ENCODE measurements around the gene TWSG1.

TWSG1 gene

DNA sequence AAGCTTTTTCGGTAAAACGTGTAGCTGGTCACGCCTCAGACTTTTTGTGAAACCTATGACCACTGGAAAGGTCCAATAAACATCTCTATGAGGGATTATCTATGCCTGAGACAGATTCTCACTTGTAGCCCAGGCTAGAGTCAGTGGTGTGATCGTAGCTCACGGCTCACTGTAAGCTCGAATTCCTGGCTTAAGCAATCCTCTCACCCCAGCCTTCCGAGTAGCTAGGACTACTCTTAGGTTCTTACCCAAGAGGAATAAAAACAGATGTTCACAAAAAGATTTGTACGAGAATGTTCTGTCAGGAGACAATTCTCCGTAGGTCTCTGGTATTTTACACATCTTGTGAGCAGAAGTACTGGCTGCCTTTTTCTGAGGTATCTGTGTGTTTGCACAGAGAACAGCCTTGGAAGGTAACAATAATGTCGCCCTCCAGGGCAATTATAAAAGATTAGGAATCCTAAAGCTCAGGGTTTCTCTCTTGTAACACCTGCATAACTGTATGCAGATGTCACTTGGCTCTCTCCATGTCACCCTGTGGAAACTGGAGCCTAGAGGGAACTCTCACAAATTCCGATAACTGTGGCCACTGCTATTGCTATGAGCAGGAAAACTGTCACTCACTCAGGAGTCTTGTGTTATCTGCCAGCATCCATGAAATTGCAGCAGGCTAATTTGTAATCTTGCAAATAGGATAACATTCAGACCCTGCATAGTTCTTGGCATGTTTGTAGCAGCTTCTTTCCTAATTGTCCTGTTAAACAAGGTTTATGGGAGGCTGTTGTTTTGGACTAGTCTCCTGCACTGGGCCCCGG lies 115.2 kb downstream of the TWSG1 start:
- TF ChIP-seq, protein P1, sequence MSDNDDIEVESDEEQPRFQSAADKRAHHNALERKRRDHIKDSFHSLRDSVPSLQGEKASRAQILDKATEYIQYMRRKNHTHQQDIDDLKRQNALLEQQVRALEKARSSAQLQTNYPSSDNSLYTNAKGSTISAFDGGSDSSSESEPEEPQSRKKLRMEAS (IDR thresholded peaks at IDR 0.05): no peak
- TF ChIP-seq TEAD4 (IDR thresholded peaks at IDR 0.05) (no peak), TAF1 (IDR thresholded peaks at IDR 0.05; ENCODE audit: low read depth) (no peak), ZBTB7A (IDR thresholded peaks at IDR 0.05; ENCODE audit: low read depth) (no peak), TCF12 (IDR thresholded peaks at IDR 0.05; ENCODE audit: low read depth) (no peak), CEBPB (IDR thresholded peaks at IDR 0.05) (no peak), EP300 (IDR thresholded peaks at IDR 0.05; ENCODE audit: borderline replicate concordance) (no peak), NFIC (IDR thresholded peaks at IDR 0.05) (no peak)
- TF ChIP-seq, protein P2, sequence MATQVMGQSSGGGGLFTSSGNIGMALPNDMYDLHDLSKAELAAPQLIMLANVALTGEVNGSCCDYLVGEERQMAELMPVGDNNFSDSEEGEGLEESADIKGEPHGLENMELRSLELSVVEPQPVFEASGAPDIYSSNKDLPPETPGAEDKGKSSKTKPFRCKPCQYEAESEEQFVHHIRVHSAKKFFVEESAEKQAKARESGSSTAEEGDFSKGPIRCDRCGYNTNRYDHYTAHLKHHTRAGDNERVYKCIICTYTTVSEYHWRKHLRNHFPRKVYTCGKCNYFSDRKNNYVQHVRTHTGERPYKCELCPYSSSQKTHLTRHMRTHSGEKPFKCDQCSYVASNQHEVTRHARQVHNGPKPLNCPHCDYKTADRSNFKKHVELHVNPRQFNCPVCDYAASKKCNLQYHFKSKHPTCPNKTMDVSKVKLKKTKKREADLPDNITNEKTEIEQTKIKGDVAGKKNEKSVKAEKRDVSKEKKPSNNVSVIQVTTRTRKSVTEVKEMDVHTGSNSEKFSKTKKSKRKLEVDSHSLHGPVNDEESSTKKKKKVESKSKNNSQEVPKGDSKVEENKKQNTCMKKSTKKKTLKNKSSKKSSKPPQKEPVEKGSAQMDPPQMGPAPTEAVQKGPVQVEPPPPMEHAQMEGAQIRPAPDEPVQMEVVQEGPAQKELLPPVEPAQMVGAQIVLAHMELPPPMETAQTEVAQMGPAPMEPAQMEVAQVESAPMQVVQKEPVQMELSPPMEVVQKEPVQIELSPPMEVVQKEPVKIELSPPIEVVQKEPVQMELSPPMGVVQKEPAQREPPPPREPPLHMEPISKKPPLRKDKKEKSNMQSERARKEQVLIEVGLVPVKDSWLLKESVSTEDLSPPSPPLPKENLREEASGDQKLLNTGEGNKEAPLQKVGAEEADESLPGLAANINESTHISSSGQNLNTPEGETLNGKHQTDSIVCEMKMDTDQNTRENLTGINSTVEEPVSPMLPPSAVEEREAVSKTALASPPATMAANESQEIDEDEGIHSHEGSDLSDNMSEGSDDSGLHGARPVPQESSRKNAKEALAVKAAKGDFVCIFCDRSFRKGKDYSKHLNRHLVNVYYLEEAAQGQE (IDR thresholded peaks at IDR 0.05; ENCODE audit: low read depth): no peak
- TF ChIP-seq, protein P3, sequence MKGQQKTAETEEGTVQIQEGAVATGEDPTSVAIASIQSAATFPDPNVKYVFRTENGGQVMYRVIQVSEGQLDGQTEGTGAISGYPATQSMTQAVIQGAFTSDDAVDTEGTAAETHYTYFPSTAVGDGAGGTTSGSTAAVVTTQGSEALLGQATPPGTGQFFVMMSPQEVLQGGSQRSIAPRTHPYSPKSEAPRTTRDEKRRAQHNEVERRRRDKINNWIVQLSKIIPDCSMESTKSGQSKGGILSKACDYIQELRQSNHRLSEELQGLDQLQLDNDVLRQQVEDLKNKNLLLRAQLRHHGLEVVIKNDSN (IDR thresholded peaks at IDR 0.05): no peak

Data from Ishikawa (cell line).